PC-3 (cell line): ENCODE data around the gene OPN1MW. TPM values are rescaled to one million over a fixed set of nuclear protein-coding genes. Genes with fewer than 3 reads are reported as not detected.
"Not testable (repeated sequence)": the region's sequence is repeated elsewhere in the genome, so short reads cannot be mapped to it uniquely, and the experiment has no call there.

Source experiments
- ATAC-seq: fragments of 200-7000 bp; cut with Tn5 transposase; 2 replicates; pipeline ENCODE4 v1.9.1; 2020; ENCODE audit warnings: mild to moderate bottlenecking, moderate library complexity
- Bru-seq: library from RNA; stranded (reverse); fragments of 400-500 nt; gene quantifications from one replicate; lab custom pipeline; 2021; lab: Mats Ljungman, UMichigan
- BruChase-seq, 2 experiments: library from RNA; stranded (reverse); fragments of 400-500 nt; gene quantifications; one replicate each; lab custom pipeline; 2021; lab: Mats Ljungman, UMichigan
- BruUV-seq: library from RNA; stranded (reverse); fragments of 400-500 nt; replicated peaks from 2 replicates; lab custom pipeline; 2021; lab: Mats Ljungman, UMichigan
- CTCF ChIA-PET: fragments of 300-600 bp; sonication (Branson Sonifier 250); formaldehyde crosslinking; loops from one replicate; lab custom pipeline; 2022; ENCODE audit warnings: antibody characterized with exemption; lab: Charles Lee
- POLR2A ChIA-PET: fragments of 300-600 bp; sonication (Branson Sonifier 250); formaldehyde crosslinking; loops from one replicate; lab custom pipeline; 2022; ENCODE audit warnings: antibody characterized with exemption; ENCODE audit not compliant: unreplicated experiment; lab: Charles Lee
- DNase-seq: peaks from one replicate; pipeline ENCODE4 v3.0.0-alpha.2; 2015
- H2AFZ ChIP-seq: fragments of 300-600 bp; sonication (generic); 2 replicates; pipeline ENCODE4 v1.6.0; 2016; ENCODE audit warnings: antibody characterized with exemption, low read length
- H3F3A ChIP-seq: fragments of 300-600 bp; sonication (generic); one replicate; pipeline ENCODE4 v1.6.0; 2017; ENCODE audit warnings: antibody characterized with exemption, low read length, control low read depth, mild to moderate bottlenecking; ENCODE audit not compliant: unreplicated experiment
- H3K27ac ChIP-seq: fragments of 300-600 bp; sonication (generic); 2 replicates; pipeline ENCODE4 v1.5.1; 2016; ENCODE audit warnings: mild to moderate bottlenecking, low read length
- H3K27me3 ChIP-seq: fragments of 300-600 bp; sonication (generic); 2 replicates; pipeline ENCODE4 v1.6.1; 2016; ENCODE audit warnings: low read length, mixed read lengths
- H3K36me3 ChIP-seq: fragments of 300-600 bp; sonication (generic); 2 replicates; pipeline ENCODE4 v1.6.1; 2016; ENCODE audit warnings: low read depth, mixed run types, low read length, mixed read lengths
- H3K4me1 ChIP-seq: fragments of 300-600 bp; sonication (generic); 2 replicates; pipeline ENCODE4 v1.5.1; 2016; ENCODE audit warnings: low read length; ENCODE audit not compliant: insufficient read depth
- H3K4me2 ChIP-seq: fragments of 300-600 bp; sonication (generic); 2 replicates; pipeline ENCODE4 v1.6.0; 2016; ENCODE audit warnings: low read length
- H3K4me3 ChIP-seq: fragments of 300-600 bp; sonication (generic); 2 replicates; pipeline ENCODE4 v1.5.1; 2016; ENCODE audit warnings: mild to moderate bottlenecking, low read length, mixed read lengths
- H3K79me2 ChIP-seq: fragments of 300-600 bp; sonication (generic); 2 replicates; pipeline ENCODE4 v1.6.1; 2017; ENCODE audit warnings: low read length, mixed read lengths
- H3K9ac ChIP-seq: fragments of 300-600 bp; sonication (generic); 2 replicates; pipeline ENCODE4 v1.6.0; 2016; ENCODE audit warnings: mild to moderate bottlenecking, low read length
- H3K9me2 ChIP-seq: fragments of 300-600 bp; sonication (generic); replicated peaks from 2 replicates; pipeline ENCODE4 v1.6.1; 2016; ENCODE audit warnings: mixed run types, low read length, mixed read lengths
- H3K9me3 ChIP-seq: fragments of 300-600 bp; sonication (generic); 2 replicates; pipeline ENCODE4 v1.6.1; 2016; ENCODE audit warnings: low read length, mixed read lengths
- H4K20me1 ChIP-seq: fragments of 300-600 bp; sonication (generic); 2 replicates; pipeline ENCODE4 v1.6.1; 2016; ENCODE audit warnings: low read length, mixed read lengths
- EZH2 ChIP-seq: fragments of 300-600 bp; sonication (generic); IDR thresholded peaks from one replicate; pipeline ENCODE4 v1.6.1; 2017; ENCODE audit warnings: antibody characterized with exemption, mild to moderate bottlenecking, low read length; ENCODE audit not compliant: unreplicated experiment
- EZH2phosphoT487 ChIP-seq: fragments of 300-600 bp; sonication (generic); IDR thresholded peaks from 2 replicates; pipeline ENCODE4 v1.6.1; 2018; ENCODE audit warnings: mild to moderate bottlenecking, antibody characterized with exemption, low read length, borderline replicate concordance
- intact Hi-C: fragments of 100-400 bp; cut with micrococcal nuclease; formaldehyde crosslinking; loops from 2 replicates; pipeline ENCODE4 v1.9.0; 2023
- long read RNA-seq: library from polyadenylated mRNA; unstranded; transcript quantifications from one replicate; pipeline ENCODE4 v2.0.0, GENCODE V29; 2021; ENCODE audit not compliant: unreplicated experiment
- total RNA-seq: library from RNA; depleted of rRNA; stranded (reverse); fragments of >200 nt; gene quantifications from 2 replicates; pipeline ENCODE4 v1.2.3, GENCODE V29; 2014; rRNA removed
- TF ChIP-seq, protein P1 (sequence below): fragments of 300-600 bp; sonication (generic); conservative IDR thresholded peaks from 2 replicates; pipeline ENCODE4 v1.5.1; 2017; ENCODE audit warnings: antibody characterized with exemption, low read depth, mild to moderate bottlenecking, low read length

Gene OPN1MW
- total RNA-seq (not detected in 2 replicates), Bru-seq, nascent RNA (not detected), BruChase-seq, experiment 1, labeled RNA remaining after a 6-hour chase (not detected), BruChase-seq, experiment 2, labeled RNA remaining after a 2-hour chase (not detected)
- long read RNA-seq, result 0 reads

DNA sequence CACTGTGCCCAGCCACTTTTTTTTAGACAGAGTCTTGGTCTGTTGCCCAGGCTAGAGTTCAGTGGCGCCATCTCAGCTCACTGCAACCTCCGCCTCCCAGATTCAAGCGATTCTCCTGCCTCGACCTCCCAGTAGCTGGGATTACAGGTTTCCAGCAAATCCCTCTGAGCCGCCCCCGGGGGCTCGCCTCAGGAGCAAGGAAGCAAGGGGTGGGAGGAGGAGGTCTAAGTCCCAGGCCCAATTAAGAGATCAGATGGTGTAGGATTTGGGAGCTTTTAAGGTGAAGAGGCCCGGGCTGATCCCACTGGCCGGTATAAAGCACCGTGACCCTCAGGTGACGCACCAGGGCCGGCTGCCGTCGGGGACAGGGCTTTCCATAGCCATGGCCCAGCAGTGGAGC, at the start of gene OPN1MW:
OPN1MW (plus strand) TSS at position 301 of the 400 bp plus-strand sequence; CDS start at position 383, 82 bp downstream.
- intact Hi-C loops, H3K4me3 ChIP-seq, H2AFZ ChIP-seq, H3K79me2 ChIP-seq, H3K9ac ChIP-seq, ATAC-seq, H4K20me1 ChIP-seq, H3K9me2 ChIP-seq, DNase-seq, POLR2A ChIA-PET, H3K27ac ChIP-seq, H3K36me3 ChIP-seq, H3K9me3 ChIP-seq, H3F3A ChIP-seq, H3K4me1 ChIP-seq, H3K4me2 ChIP-seq, H3K27me3 ChIP-seq, BruUV-seq, CTCF ChIA-PET: not testable (repeated sequence)

DNA sequence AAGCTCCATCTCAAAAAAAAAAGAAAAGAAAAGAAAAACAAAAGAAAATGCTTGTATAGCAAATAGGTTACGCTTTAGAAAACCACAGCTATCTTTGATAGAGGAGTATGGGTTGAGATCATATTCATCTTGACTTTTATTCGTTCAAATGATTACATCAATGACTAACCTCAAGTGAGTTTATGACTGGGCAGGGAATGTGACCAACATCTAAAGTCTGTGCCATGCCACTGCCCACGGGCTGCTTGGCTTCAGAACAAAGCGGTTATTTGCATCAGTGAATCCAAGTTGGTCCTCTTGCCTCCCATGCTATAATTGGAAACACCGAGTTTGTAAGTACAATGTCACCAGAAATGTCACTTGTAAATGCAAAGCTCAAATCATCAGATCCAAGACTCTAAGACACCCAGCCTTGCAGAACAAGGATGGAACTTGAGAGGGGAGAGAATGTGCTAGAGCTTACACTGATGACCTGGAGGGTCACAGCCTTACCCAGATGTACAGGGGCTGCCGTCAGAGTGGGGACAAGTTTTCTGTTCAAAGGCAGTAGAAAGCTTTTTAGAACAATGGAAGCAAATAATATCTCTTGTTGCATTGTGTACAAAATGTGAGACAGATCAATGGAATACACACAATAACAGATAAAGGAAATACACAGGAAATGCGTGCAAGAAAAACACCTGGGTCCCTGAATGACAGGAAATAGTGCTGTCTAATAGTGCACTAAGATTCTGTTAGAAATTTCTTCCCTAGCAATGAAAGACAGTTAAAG, 46.8 kb upstream of the OPN1MW start:
- DNase-seq (peak; percentile 9), ATAC-seq (no peak)
- Histone ChIP-seq H3K4me2 (peak overlapping the region; percentile 85; the same call in 1 of the 2 replicates), H3K27me3 (no peaks in the 10 kb centered on the region), H3F3A (no peaks in the 10 kb centered on the region), H3K79me2 (no peaks in the 10 kb centered on the region), H3K9ac (no peak overlapping the region), H3K36me3 (no peaks in the 10 kb centered on the region), H3K27ac (no peak overlapping the region), H3K4me1 (peaks cover 10% of the 10 kb centered on the region), H2AFZ (peak overlapping the region; percentile 97; the same call in 1 of the 2 replicates), H3K9me2 (no peaks in the 10 kb centered on the region), H4K20me1 (no peaks in the 10 kb centered on the region), H3K9me3 (no peaks in the 10 kb centered on the region), H3K4me3 (no peak overlapping the region)
- BruUV-seq, result no TSS peak
- ChIA-PET POLR2A (no interaction called here), CTCF (interaction anchor here (0.7 kb wide), 1 partner anchor 13 kb away, joined by 3 read pairs; no protein-coding TSS in a partner anchor)
- intact Hi-C loops, result no loop called here
- TF ChIP-seq, protein P1, sequence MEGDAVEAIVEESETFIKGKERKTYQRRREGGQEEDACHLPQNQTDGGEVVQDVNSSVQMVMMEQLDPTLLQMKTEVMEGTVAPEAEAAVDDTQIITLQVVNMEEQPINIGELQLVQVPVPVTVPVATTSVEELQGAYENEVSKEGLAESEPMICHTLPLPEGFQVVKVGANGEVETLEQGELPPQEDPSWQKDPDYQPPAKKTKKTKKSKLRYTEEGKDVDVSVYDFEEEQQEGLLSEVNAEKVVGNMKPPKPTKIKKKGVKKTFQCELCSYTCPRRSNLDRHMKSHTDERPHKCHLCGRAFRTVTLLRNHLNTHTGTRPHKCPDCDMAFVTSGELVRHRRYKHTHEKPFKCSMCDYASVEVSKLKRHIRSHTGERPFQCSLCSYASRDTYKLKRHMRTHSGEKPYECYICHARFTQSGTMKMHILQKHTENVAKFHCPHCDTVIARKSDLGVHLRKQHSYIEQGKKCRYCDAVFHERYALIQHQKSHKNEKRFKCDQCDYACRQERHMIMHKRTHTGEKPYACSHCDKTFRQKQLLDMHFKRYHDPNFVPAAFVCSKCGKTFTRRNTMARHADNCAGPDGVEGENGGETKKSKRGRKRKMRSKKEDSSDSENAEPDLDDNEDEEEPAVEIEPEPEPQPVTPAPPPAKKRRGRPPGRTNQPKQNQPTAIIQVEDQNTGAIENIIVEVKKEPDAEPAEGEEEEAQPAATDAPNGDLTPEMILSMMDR, result no peak
- no peak for TF ChIP-seq EZH2
- TF ChIP-seq EZH2phosphoT487, result no peak

DNA sequence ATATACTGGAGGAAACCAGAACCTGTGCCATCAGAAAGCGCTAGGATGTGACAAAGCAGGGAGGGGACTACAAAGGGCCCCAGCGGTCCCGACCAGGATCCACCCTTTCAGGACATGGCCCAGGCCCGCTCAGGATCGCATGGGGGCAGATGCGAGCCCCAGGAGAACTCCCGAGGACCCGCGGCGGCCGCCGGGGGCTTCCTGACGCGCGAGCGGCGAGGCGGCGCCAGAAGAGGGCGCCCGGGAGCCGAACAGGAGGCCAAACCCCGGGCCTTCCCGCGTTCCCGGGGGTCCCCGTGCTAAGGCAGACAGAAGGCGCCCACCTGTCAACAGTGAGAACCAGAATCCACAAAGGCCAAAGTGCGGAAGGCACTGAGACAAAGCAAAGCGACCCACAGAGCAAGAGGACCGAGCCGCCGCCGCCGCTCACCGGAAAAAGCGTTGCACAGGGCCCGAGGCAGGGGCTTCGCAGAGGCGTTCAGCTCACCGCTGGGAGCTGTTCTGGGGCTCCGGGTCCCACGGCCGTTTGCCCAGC, 45.7 kb upstream of the OPN1MW start:
- H3K9me2 ChIP-seq, result no peaks in the 10 kb centered on the region
- no peaks in the 10 kb centered on the region for H3F3A ChIP-seq
- H3K4me2 ChIP-seq, result peak overlapping the region; percentile 85
- TF ChIP-seq, protein P1, result peak; percentile 82
- no peak for TF ChIP-seq EZH2
- H4K20me1 ChIP-seq, result no peaks in the 10 kb centered on the region
- H3K9me3 ChIP-seq, result no peaks in the 10 kb centered on the region
- ChIA-PET POLR2A (no interaction called here), CTCF (no interaction called here)
- peak overlapping the region; percentile 36 for H3K9ac ChIP-seq
- H3K27ac ChIP-seq, result no peak overlapping the region
- H3K36me3 ChIP-seq, result no peaks in the 10 kb centered on the region
- H3K4me1 ChIP-seq, result peaks cover 10% of the 10 kb centered on the region
- DNase-seq (peak; percentile 76), ATAC-seq (peak; percentile 95)
- H2AFZ ChIP-seq, result peak overlapping the region; percentile 97
- peak overlapping the region; percentile 60 for H3K4me3 ChIP-seq
- H3K79me2 ChIP-seq, result no peaks in the 10 kb centered on the region
- intact Hi-C loops, result no loop called here
- H3K27me3 ChIP-seq, result no peaks in the 10 kb centered on the region
- no TSS peak for BruUV-seq
